Suprapubic skin (tissue), 3 donors: ENCODE data around the gene LRP8.

Experiments
- POLR2AphosphoS5 ChIP-seq, 3 donors: sonication (generic); formaldehyde crosslinking; IDR thresholded peaks; one replicate each; pipeline ENCODE4 v1.6.1; 2017; ENCODE audit warnings: antibody characterized with exemption in 3 of 3
- TF ChIP-seq, protein P1 (sequence below), 2 donors: fragments of 200-600 bp in 1 of 2; fragments of 450-650 bp in 1 of 2; sonication (generic) in 1 of 2; IDR thresholded peaks; one replicate each; pipeline ENCODE4 v1.5.1; 2016 to 2019; ENCODE audit warnings: antibody characterized with exemption in 2 of 2, mild to moderate bottlenecking in 1 of 2, moderate library complexity in 1 of 2

- TF ChIP-seq POLR2AphosphoS5 (IDR thresholded peaks at IDR 0.05), result no peak
- TF ChIP-seq, protein P1, sequence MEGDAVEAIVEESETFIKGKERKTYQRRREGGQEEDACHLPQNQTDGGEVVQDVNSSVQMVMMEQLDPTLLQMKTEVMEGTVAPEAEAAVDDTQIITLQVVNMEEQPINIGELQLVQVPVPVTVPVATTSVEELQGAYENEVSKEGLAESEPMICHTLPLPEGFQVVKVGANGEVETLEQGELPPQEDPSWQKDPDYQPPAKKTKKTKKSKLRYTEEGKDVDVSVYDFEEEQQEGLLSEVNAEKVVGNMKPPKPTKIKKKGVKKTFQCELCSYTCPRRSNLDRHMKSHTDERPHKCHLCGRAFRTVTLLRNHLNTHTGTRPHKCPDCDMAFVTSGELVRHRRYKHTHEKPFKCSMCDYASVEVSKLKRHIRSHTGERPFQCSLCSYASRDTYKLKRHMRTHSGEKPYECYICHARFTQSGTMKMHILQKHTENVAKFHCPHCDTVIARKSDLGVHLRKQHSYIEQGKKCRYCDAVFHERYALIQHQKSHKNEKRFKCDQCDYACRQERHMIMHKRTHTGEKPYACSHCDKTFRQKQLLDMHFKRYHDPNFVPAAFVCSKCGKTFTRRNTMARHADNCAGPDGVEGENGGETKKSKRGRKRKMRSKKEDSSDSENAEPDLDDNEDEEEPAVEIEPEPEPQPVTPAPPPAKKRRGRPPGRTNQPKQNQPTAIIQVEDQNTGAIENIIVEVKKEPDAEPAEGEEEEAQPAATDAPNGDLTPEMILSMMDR (IDR thresholded peaks at IDR 0.05), result no peak
Observed at GRCh38 chr1:53304527-53304926, 23.3 kb downstream of the LRP8 start.
